ENCODE data around the gene EIF1B.
"Not testable (repeated sequence)": the region's sequence is repeated elsewhere in the genome, so short reads cannot be mapped to it uniquely, and the experiment has no call there.

The EIF1B gene

GRCh38 chr3:40309418-40309924, at the start of gene EIF1B:
Gene EIF1B, plus strand, starts transcription at chr3:40309707. Its CDS starts 235 bp downstream, at chr3:40309942.
- DNase-seq (ENCODE audit: low read depth in 2 of 2), result peak; percentile 94

GRCh38 chr3:40262331-40262730, 47.2 kb upstream of the EIF1B start:
- no peak for DNase-seq (ENCODE audit: low read depth in 2 of 2)

- DNase-seq (ENCODE audit: low read depth in 2 of 2), result no peak
Observed at GRCh38 chr3:40264451-40264850, 45.1 kb upstream of the EIF1B start.

GRCh38 chr3:40265181-40265580, 44.3 kb upstream of the EIF1B start:
- no peak for DNase-seq (ENCODE audit: low read depth in 2 of 2)

- no peak for DNase-seq (ENCODE audit: low read depth in 2 of 2)
Observed at GRCh38 chr3:40267937-40268724, 41.4 kb upstream of the EIF1B start.

GRCh38 chr3:40268802-40269524, 40.5 kb upstream of the EIF1B start:
- DNase-seq (ENCODE audit: low read depth in 2 of 2), result no peak

GRCh38 chr3:40278791-40279190, 30.7 kb upstream of the EIF1B start:
- DNase-seq (ENCODE audit: low read depth in 2 of 2), result no peak

- no peak for DNase-seq (ENCODE audit: low read depth in 2 of 2)
Observed at GRCh38 chr3:40281995-40282394, 27.5 kb upstream of the EIF1B start.

GRCh38 chr3:40283057-40283456, 26.4 kb upstream of the EIF1B start:
- not testable (repeated sequence) for DNase-seq (ENCODE audit: low read depth in 2 of 2)

- no peak for DNase-seq (ENCODE audit: low read depth in 2 of 2)
Observed at GRCh38 chr3:40287248-40287647, 22.3 kb upstream of the EIF1B start.

- DNase-seq (ENCODE audit: low read depth in 2 of 2), result no peak
Observed at GRCh38 chr3:40290396-40290795, 19.1 kb upstream of the EIF1B start.

- DNase-seq (ENCODE audit: low read depth in 2 of 2), result no peak
Observed at GRCh38 chr3:40291471-40291870, 18.0 kb upstream of the EIF1B start.

GRCh38 chr3:40292637-40293349, 16.7 kb upstream of the EIF1B start:
- DNase-seq (ENCODE audit: low read depth in 2 of 2), result no peak

GRCh38 chr3:40294434-40294833, 15.1 kb upstream of the EIF1B start:
- DNase-seq (ENCODE audit: low read depth in 2 of 2), result no peak

- no peak for DNase-seq (ENCODE audit: low read depth in 2 of 2)
Observed at GRCh38 chr3:40298075-40298474, 11.4 kb upstream of the EIF1B start.

GRCh38 chr3:40299130-40299720, 10.3 kb upstream of the EIF1B start:
- DNase-seq (ENCODE audit: low read depth in 2 of 2), result no peak

- DNase-seq (ENCODE audit: low read depth in 2 of 2), result peak; percentile 40 to 42
Observed at GRCh38 chr3:40299721-40300335, 9.7 kb upstream of the EIF1B start.

GRCh38 chr3:40302784-40303183, 6.7 kb upstream of the EIF1B start:
- no peak for DNase-seq (ENCODE audit: low read depth in 2 of 2)

- no peak for DNase-seq (ENCODE audit: low read depth in 2 of 2)
Observed at GRCh38 chr3:40304352-40304751, 5.2 kb upstream of the EIF1B start.

GRCh38 chr3:40306336-40306735, 3.2 kb upstream of the EIF1B start:
- DNase-seq (ENCODE audit: low read depth in 2 of 2), result no peak

GRCh38 chr3:40307176-40307575, 2.3 kb upstream of the EIF1B start:
- no peak for DNase-seq (ENCODE audit: low read depth in 2 of 2)

Measured in fibroblast of skin of left biceps (primary cell).